Astrocyte (in vitro differentiated cells and primary cell): ENCODE results near the gene PTPN6. TPM values are rescaled to one million over a fixed set of nuclear protein-coding genes. Genes with fewer than 3 reads are reported as not detected.

ENCODE experiments used
- DNase-seq: peaks from one replicate; pipeline ENCODE4 v3.0.0-alpha.2; 2010; ENCODE audit warnings: low read depth
- FAIRE-seq: peaks from 2 replicates; lab custom pipeline; 2011; peaks lifted over from hg19 to GRCh38; lab: Jason Lieb, UNC
- H2AFZ ChIP-seq: 2 replicates; pipeline ENCODE4 v1.6.0; 2012; ENCODE audit warnings: low read depth, low read length, inconsistent platforms
- H3K27ac ChIP-seq: 2 replicates; pipeline ENCODE4 v1.5.1; 2011; ENCODE audit warnings: low read depth, low read length, inconsistent platforms
- H3K27me3 ChIP-seq: 2 replicates; pipeline ENCODE4 v1.6.0; 2011; ENCODE audit warnings: low read length, inconsistent platforms; ENCODE audit not compliant: insufficient read depth
- H3K36me3 ChIP-seq: 2 replicates; pipeline ENCODE4 v1.5.1; 2011; ENCODE audit warnings: low read length, inconsistent platforms; ENCODE audit not compliant: insufficient read depth
- H3K4me1 ChIP-seq: 2 replicates; pipeline ENCODE4 v1.5.1; 2011; ENCODE audit warnings: low read length, inconsistent platforms; ENCODE audit not compliant: insufficient read depth
- H3K4me2 ChIP-seq: 2 replicates; pipeline ENCODE4 v1.6.0; 2012; ENCODE audit warnings: low read length, inconsistent platforms
- H3K4me3 ChIP-seq: 2 replicates; pipeline ENCODE4 v1.5.1; 2011; ENCODE audit warnings: low read depth, mild to moderate bottlenecking, low read length, inconsistent platforms; ENCODE audit not compliant: insufficient read depth
- H3K79me2 ChIP-seq: 2 replicates; pipeline ENCODE4 v1.6.0; 2012; ENCODE audit warnings: mild to moderate bottlenecking, low read length, inconsistent platforms; ENCODE audit not compliant: insufficient read depth
- H3K9ac ChIP-seq: 2 replicates; pipeline ENCODE4 v1.6.0; 2012; ENCODE audit warnings: mild to moderate bottlenecking, low read length, inconsistent platforms
- H3K9me3 ChIP-seq: 2 replicates; pipeline ENCODE4 v1.5.1; 2012; ENCODE audit warnings: low read depth, mild to moderate bottlenecking, low read length, inconsistent platforms; ENCODE audit not compliant: insufficient read depth
- H4K20me1 ChIP-seq: 2 replicates; pipeline ENCODE4 v1.6.0; 2012; ENCODE audit warnings: low read length, inconsistent platforms; ENCODE audit not compliant: insufficient read depth
- H3K27ac Mint-ChIP-seq: one replicate; pipeline ENCODE4 v1.8.0; 2021; ENCODE audit warnings: mild to moderate bottlenecking, mixed read lengths; ENCODE audit not compliant: unreplicated experiment
- H3K27me3 Mint-ChIP-seq: one replicate; pipeline ENCODE4 v1.8.0; 2021; ENCODE audit warnings: low read depth, mixed read lengths; ENCODE audit not compliant: unreplicated experiment
- H3K36me3 Mint-ChIP-seq: one replicate; pipeline ENCODE4 v1.8.0; 2021; ENCODE audit warnings: low read depth, mixed read lengths; ENCODE audit not compliant: unreplicated experiment
- H3K4me1 Mint-ChIP-seq: one replicate; pipeline ENCODE4 v1.8.0; 2021; ENCODE audit warnings: low read depth, mixed read lengths; ENCODE audit not compliant: unreplicated experiment
- H3K4me3 Mint-ChIP-seq: one replicate; pipeline ENCODE4 v1.8.0; 2021; ENCODE audit warnings: mild to moderate bottlenecking, moderate library complexity, mixed read lengths; ENCODE audit not compliant: unreplicated experiment
- H3K9me3 Mint-ChIP-seq: one replicate; pipeline ENCODE4 v1.8.0; 2021; ENCODE audit warnings: mild to moderate bottlenecking, mixed read lengths; ENCODE audit not compliant: unreplicated experiment
- EZH2 ChIP-seq: IDR thresholded peaks from 2 replicates; pipeline ENCODE4 v1.6.1; 2012; ENCODE audit warnings: mild to moderate bottlenecking, low read length, inconsistent platforms; ENCODE audit not compliant: insufficient read depth
- total RNA-seq: library from RNA; stranded (reverse); gene quantifications from 2 replicates; pipeline ENCODE4 v1.2.1, GENCODE V29; 2021
- TF ChIP-seq, protein P1 (sequence below): IDR thresholded peaks from 2 replicates; pipeline ENCODE4 v1.5.1; 2011; ENCODE audit warnings: low read depth, mild to moderate bottlenecking, inconsistent platforms, low read length, moderate library complexity; ENCODE audit not compliant: insufficient read depth

The PTPN6 gene
- total RNA-seq, 1 donor from 2014 or later, result 8.9 TPM

- DNase-seq (no peak), FAIRE-seq (no peak)
- no peak overlapping the region for H3K4me3 ChIP-seq
- H3K4me3 Mint-ChIP-seq, result no peak overlapping the region
- H3K27ac ChIP-seq, result no peak overlapping the region
- peaks cover 3% of the 10 kb centered on the region for H3K36me3 Mint-ChIP-seq
- H3K9me3 Mint-ChIP-seq, result peaks cover 3% of the 10 kb centered on the region
- peak overlapping the region; percentile 69 for H3K27ac Mint-ChIP-seq
- peaks cover 20% of the 10 kb centered on the region for H3K4me1 Mint-ChIP-seq
- peaks cover 14% of the 10 kb centered on the region for H3K36me3 ChIP-seq
- H3K27me3 ChIP-seq, result no peaks in the 10 kb centered on the region
- peaks cover 15% of the 10 kb centered on the region for H3K79me2 ChIP-seq
- no peak overlapping the region for H3K9ac ChIP-seq
- no peak overlapping the region for H3K4me2 ChIP-seq
- no peaks in the 10 kb centered on the region for H3K9me3 ChIP-seq
- no peak overlapping the region for H2AFZ ChIP-seq
- no peaks in the 10 kb centered on the region for H3K27me3 Mint-ChIP-seq
- H3K4me1 ChIP-seq, result peaks cover 38% of the 10 kb centered on the region
- TF ChIP-seq EZH2, result no peak
- peaks cover 28% of the 10 kb centered on the region for H4K20me1 ChIP-seq
Observed at GRCh38 chr12:6941782-6942181, 9.4 kb upstream of the PTPN6 start.

- peaks cover 3% of the 10 kb centered on the region for H3K36me3 Mint-ChIP-seq
- FAIRE-seq, result no peak
- H3K9ac ChIP-seq, result peak overlapping the region; percentile 87
Observed at GRCh38 chr12:6942331-6942665, 8.9 kb upstream of the PTPN6 start.

GRCh38 chr12:6943389-6943721 lies 7.8 kb upstream of the PTPN6 start:
- H3K79me2 ChIP-seq, result peaks cover 13% of the 10 kb centered on the region
- no peaks in the 10 kb centered on the region for H3K27me3 Mint-ChIP-seq
- peak; percentile 93 for DNase-seq
- H3K27ac Mint-ChIP-seq, result peak overlapping the region; percentile 91
- peak overlapping the region; percentile 87 for H3K9ac ChIP-seq
- H3K4me3 ChIP-seq, result peak overlapping the region; percentile 69
- H4K20me1 ChIP-seq, result peaks cover 30% of the 10 kb centered on the region
- H3K27me3 ChIP-seq, result no peaks in the 10 kb centered on the region
- peak; percentile 50 for FAIRE-seq
- peak overlapping the region; percentile 94 for H3K4me2 ChIP-seq
- H3K4me1 Mint-ChIP-seq, result peaks cover 22% of the 10 kb centered on the region
- H3K9me3 ChIP-seq, result no peaks in the 10 kb centered on the region
- H3K36me3 Mint-ChIP-seq, result peaks cover 3% of the 10 kb centered on the region
- TF ChIP-seq, protein P1, sequence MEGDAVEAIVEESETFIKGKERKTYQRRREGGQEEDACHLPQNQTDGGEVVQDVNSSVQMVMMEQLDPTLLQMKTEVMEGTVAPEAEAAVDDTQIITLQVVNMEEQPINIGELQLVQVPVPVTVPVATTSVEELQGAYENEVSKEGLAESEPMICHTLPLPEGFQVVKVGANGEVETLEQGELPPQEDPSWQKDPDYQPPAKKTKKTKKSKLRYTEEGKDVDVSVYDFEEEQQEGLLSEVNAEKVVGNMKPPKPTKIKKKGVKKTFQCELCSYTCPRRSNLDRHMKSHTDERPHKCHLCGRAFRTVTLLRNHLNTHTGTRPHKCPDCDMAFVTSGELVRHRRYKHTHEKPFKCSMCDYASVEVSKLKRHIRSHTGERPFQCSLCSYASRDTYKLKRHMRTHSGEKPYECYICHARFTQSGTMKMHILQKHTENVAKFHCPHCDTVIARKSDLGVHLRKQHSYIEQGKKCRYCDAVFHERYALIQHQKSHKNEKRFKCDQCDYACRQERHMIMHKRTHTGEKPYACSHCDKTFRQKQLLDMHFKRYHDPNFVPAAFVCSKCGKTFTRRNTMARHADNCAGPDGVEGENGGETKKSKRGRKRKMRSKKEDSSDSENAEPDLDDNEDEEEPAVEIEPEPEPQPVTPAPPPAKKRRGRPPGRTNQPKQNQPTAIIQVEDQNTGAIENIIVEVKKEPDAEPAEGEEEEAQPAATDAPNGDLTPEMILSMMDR, result no peak
- no peak for TF ChIP-seq EZH2
- H3K4me3 Mint-ChIP-seq, result peak overlapping the region; percentile 82
- H3K27ac ChIP-seq, result peak overlapping the region; percentile 86
- H3K9me3 Mint-ChIP-seq, result peaks cover 3% of the 10 kb centered on the region
- peaks cover 26% of the 10 kb centered on the region for H3K4me1 ChIP-seq
- peak overlapping the region; percentile 22 for H2AFZ ChIP-seq
- peaks cover 13% of the 10 kb centered on the region for H3K36me3 ChIP-seq

More at GRCh38 chr12:6942331-6942665, 8.9 kb upstream of the PTPN6 start:
- H3K4me1 Mint-ChIP-seq, result peaks cover 22% of the 10 kb centered on the region
- Histone ChIP-seq H3K27me3 (no peaks in the 10 kb centered on the region), H4K20me1 (peaks cover 33% of the 10 kb centered on the region), H2AFZ (no peak overlapping the region), H3K4me3 (no peak overlapping the region), H3K9me3 (no peaks in the 10 kb centered on the region), H3K27ac (peak overlapping the region; percentile 86), H3K36me3 (peaks cover 13% of the 10 kb centered on the region), H3K4me1 (peaks cover 34% of the 10 kb centered on the region), H3K4me2 (peak overlapping the region; percentile 12), H3K79me2 (peaks cover 13% of the 10 kb centered on the region)
- no peak overlapping the region for H3K27ac Mint-ChIP-seq
- H3K27me3 Mint-ChIP-seq, result no peaks in the 10 kb centered on the region
- TF ChIP-seq EZH2, result no peak
- TF ChIP-seq, protein P1, result no peak
- H3K9me3 Mint-ChIP-seq, result peaks cover 3% of the 10 kb centered on the region
- peak overlapping the region; percentile 66 for H3K4me3 Mint-ChIP-seq
- no peak for DNase-seq
